Measurements from ENCODE around the gene RFC5.

DNA sequence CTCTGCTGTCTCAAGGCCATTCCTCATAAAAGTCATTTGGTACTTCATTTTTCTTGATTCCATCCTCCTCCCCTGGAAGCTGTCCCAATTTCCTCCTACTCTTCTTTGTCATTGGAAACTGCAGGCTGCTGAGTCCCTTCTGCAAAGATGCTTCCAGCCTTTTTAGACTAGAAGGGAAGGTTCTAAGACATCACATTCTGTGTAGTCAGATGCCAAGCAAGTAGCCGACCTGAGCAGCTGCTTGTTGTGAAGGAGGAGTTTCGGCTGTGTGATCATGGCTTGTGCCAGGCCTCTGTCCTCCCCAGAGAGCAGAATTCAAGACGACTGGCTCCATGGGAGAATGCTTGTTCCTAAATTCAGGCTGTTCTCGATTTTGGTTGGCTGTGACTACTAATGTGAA is 8.7 kb downstream of the RFC5 start:
- TF ChIP-seq CTCF (IDR thresholded peaks at IDR 0.05; ENCODE audit: low read depth, low read length, missing input control) (no peak), EGR1 (IDR thresholded peaks at IDR 0.05; ENCODE audit: low read depth in 2 of 2) (no peak), YY1 (IDR thresholded peaks at IDR 0.05) (no peak), SP1 (IDR thresholded peaks at IDR 0.05) (no peak), GABPA (IDR thresholded peaks at IDR 0.05 in 1 of 2, conservative IDR thresholded peaks at IDR 0.05 in 1 of 2) (no peak), HNF4G (IDR thresholded peaks at IDR 0.05) (no peak), TAF1 (conservative IDR thresholded peaks at IDR 0.05) (no peak)
- TF ChIP-seq, protein P1, sequence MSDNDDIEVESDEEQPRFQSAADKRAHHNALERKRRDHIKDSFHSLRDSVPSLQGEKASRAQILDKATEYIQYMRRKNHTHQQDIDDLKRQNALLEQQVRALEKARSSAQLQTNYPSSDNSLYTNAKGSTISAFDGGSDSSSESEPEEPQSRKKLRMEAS (IDR thresholded peaks at IDR 0.05) = no peak
- TF ChIP-seq, protein P2, sequence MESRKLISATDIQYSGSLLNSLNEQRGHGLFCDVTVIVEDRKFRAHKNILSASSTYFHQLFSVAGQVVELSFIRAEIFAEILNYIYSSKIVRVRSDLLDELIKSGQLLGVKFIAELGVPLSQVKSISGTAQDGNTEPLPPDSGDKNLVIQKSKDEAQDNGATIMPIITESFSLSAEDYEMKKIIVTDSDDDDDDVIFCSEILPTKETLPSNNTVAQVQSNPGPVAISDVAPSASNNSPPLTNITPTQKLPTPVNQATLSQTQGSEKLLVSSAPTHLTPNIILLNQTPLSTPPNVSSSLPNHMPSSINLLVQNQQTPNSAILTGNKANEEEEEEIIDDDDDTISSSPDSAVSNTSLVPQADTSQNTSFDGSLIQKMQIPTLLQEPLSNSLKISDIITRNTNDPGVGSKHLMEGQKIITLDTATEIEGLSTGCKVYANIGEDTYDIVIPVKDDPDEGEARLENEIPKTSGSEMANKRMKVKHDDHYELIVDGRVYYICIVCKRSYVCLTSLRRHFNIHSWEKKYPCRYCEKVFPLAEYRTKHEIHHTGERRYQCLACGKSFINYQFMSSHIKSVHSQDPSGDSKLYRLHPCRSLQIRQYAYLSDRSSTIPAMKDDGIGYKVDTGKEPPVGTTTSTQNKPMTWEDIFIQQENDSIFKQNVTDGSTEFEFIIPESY (IDR thresholded peaks at IDR 0.05) = no peak
- TF ChIP-seq, protein P3, sequence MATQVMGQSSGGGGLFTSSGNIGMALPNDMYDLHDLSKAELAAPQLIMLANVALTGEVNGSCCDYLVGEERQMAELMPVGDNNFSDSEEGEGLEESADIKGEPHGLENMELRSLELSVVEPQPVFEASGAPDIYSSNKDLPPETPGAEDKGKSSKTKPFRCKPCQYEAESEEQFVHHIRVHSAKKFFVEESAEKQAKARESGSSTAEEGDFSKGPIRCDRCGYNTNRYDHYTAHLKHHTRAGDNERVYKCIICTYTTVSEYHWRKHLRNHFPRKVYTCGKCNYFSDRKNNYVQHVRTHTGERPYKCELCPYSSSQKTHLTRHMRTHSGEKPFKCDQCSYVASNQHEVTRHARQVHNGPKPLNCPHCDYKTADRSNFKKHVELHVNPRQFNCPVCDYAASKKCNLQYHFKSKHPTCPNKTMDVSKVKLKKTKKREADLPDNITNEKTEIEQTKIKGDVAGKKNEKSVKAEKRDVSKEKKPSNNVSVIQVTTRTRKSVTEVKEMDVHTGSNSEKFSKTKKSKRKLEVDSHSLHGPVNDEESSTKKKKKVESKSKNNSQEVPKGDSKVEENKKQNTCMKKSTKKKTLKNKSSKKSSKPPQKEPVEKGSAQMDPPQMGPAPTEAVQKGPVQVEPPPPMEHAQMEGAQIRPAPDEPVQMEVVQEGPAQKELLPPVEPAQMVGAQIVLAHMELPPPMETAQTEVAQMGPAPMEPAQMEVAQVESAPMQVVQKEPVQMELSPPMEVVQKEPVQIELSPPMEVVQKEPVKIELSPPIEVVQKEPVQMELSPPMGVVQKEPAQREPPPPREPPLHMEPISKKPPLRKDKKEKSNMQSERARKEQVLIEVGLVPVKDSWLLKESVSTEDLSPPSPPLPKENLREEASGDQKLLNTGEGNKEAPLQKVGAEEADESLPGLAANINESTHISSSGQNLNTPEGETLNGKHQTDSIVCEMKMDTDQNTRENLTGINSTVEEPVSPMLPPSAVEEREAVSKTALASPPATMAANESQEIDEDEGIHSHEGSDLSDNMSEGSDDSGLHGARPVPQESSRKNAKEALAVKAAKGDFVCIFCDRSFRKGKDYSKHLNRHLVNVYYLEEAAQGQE (IDR thresholded peaks at IDR 0.05) = no peak
